HepG2 (cell line): ENCODE results near the gene EMP2. TPM values are rescaled to one million over a fixed set of nuclear protein-coding genes. Genes with fewer than 3 reads are reported as not detected.

Experiments
- BORCS8-MEF2B ChIP-seq: sonication (generic); formaldehyde crosslinking; IDR thresholded peaks from 2 replicates; pipeline ENCODE4 v1.8.0; 2022; ENCODE audit warnings: mild to moderate bottlenecking, missing genetic modification reagents
- HDAC6 ChIP-seq: fragments of 200-600 bp; sonication (generic); IDR thresholded peaks from 2 replicates; pipeline ENCODE4 v1.7.0; 2017; ENCODE audit warnings: mild to moderate bottlenecking, antibody characterized with exemption, low read length, low read depth
- ISX ChIP-seq: sonication (generic); formaldehyde crosslinking; conservative IDR thresholded peaks from 2 replicates; pipeline ENCODE4 v1.5.0; 2020; ENCODE audit warnings: missing genetic modification reagents
- MEIS1 ChIP-seq: sonication (generic); formaldehyde crosslinking; IDR thresholded peaks from 2 replicates; pipeline ENCODE4 v1.9.0; 2021; ENCODE audit warnings: mild to moderate bottlenecking, missing genetic modification reagents, moderate library complexity, borderline replicate concordance
- MIER3 ChIP-seq: IDR thresholded peaks from 2 replicates; pipeline ENCODE4 v1.6.1; 2016; ENCODE audit warnings: missing compliant biosample characterization, borderline replicate concordance
- NR3C1 ChIP-seq: sonication (generic); formaldehyde crosslinking; IDR thresholded peaks from 2 replicates; pipeline ENCODE4 v1.4.0; 2020; ENCODE audit warnings: missing genetic modification reagents
- SIX1 ChIP-seq: sonication (generic); formaldehyde crosslinking; IDR thresholded peaks from 2 replicates; pipeline ENCODE4 v1.4.0; 2020; ENCODE audit warnings: missing genetic modification reagents, borderline replicate concordance
- SIX4 ChIP-seq: sonication (generic); formaldehyde crosslinking; IDR thresholded peaks from 2 replicates; pipeline ENCODE4 v1.4.0; 2020; ENCODE audit warnings: missing genetic modification reagents
- SRSF9 ChIP-seq: fragments of 200-400 bp; formaldehyde crosslinking; IDR thresholded peaks from 2 replicates; pipeline ENCODE4 v1.6.1; 2018; ENCODE audit warnings: borderline replicate concordance, mild to moderate bottlenecking, low read depth, low read length; ENCODE audit not compliant: insufficient read depth, poor library complexity, severe bottlenecking
- TCF12 ChIP-seq, 2 experiments: fragments of 450-650 bp in 1 of 2; sonication (generic) in 1 of 2; formaldehyde crosslinking in 1 of 2; IDR thresholded peaks; 2 replicates each; pipeline versions ENCODE4 v1.6.1 to v1.8.0; 2017 to 2022; ENCODE audit warnings: antibody characterized with exemption in 1 of 2, mild to moderate bottlenecking in 1 of 2, missing genetic modification reagents in 1 of 2, moderate library complexity in 1 of 2
- ZIK1 ChIP-seq: sonication (generic); formaldehyde crosslinking; IDR thresholded peaks from 2 replicates; pipeline ENCODE4 v1.5.0; 2020; ENCODE audit warnings: mild to moderate bottlenecking, low read depth, missing genetic modification reagents, borderline replicate concordance
- ZNF3 ChIP-seq: IDR thresholded peaks from 2 replicates; pipeline ENCODE4 v1.7.0; 2017; ENCODE audit warnings: inconsistent platforms
- ZNF816 ChIP-seq: sonication (generic); formaldehyde crosslinking; IDR thresholded peaks from 2 replicates; pipeline ENCODE4 v1.8.0; 2022; ENCODE audit warnings: missing genetic modification reagents, mild to moderate bottlenecking, borderline replicate concordance
- ZNF83 ChIP-seq: sonication (generic); formaldehyde crosslinking; IDR thresholded peaks from 2 replicates; pipeline ENCODE4 v1.4.0; 2020; ENCODE audit warnings: missing genetic modification reagents, mild to moderate bottlenecking, borderline replicate concordance
- ZNF879 ChIP-seq: sonication (generic); formaldehyde crosslinking; IDR thresholded peaks from 2 replicates; pipeline ENCODE4 v1.8.1; 2023; ENCODE audit warnings: missing genetic modification reagents
- ZXDC ChIP-seq: sonication (generic); formaldehyde crosslinking; IDR thresholded peaks from 2 replicates; pipeline ENCODE4 v1.5.0; 2020; ENCODE audit warnings: mild to moderate bottlenecking, missing genetic modification reagents
- polyA plus RNA-seq, 8 experiments: library from polyadenylated mRNA; depleted of rRNA in 3 of 8; stranded (reverse) in 7 of 8; unstranded in 1 of 8; fragments of >200 nt; fragmentation: Illumina TruSeq in 4 of 8; extraction: Trizol in 4 of 8; gene quantifications; 2 replicates each; pipeline versions ENCODE4 v1.2.1 to v1.2.3, GENCODE V29; 2011 to 2016; ENCODE audit warnings: low read depth in 4 of 8, missing spikeins in 1 of 8, mixed read lengths in 1 of 8; ENCODE audit not compliant: insufficient read depth in 1 of 8
- total RNA-seq, 5 experiments: library from RNA; depleted of rRNA; stranded (reverse); fragments of >200 nt; fragmentation: Illumina TruSeq; extraction: Trizol; gene quantifications; 2 replicates each; pipeline ENCODE4 v1.2.3, GENCODE V29; 2016; ENCODE audit warnings: low read depth in 1 of 5
- TF ChIP-seq, protein P1 (sequence below): conservative IDR thresholded peaks from 2 replicates; pipeline ENCODE4 v1.6.1; 2018; ENCODE audit warnings: missing genetic modification reagents
- TF ChIP-seq, protein P2 (sequence below): sonication (generic); formaldehyde crosslinking; IDR thresholded peaks from 2 replicates; pipeline ENCODE4 v1.8.0; 2022; ENCODE audit warnings: missing genetic modification reagents, low read depth, mild to moderate bottlenecking, borderline replicate concordance
- TF ChIP-seq, protein P3 (sequence below): sonication (generic); formaldehyde crosslinking; IDR thresholded peaks from 2 replicates; pipeline ENCODE4 v1.8.1; 2023; ENCODE audit warnings: mild to moderate bottlenecking, inconsistent platforms, moderate library complexity, missing genetic modification reagents, borderline replicate concordance
- TF ChIP-seq, protein P4 (sequence below): IDR thresholded peaks from 2 replicates; pipeline ENCODE4 v1.6.1; 2016; ENCODE audit warnings: mild to moderate bottlenecking, missing biosample characterization, missing genetic modification reagents

EMP2 gene
- total and polyA plus RNA-seq, 2 of the 13 experiments (the other 11 are each of a cell fraction or from before 2014, with no cell fraction given), result 24.6 to 91.2 TPM

GRCh38 chr16:10579965-10580882 is at the start of gene EMP2 (continued):
- TF ChIP-seq ZXDC, result peak; percentile 84; the same call in 1 of the 2 replicates
- no peak for TF ChIP-seq ZNF3 (CRISPR knock-in tag)
- TF ChIP-seq ZNF879, result peak; percentile 95; the same call in 1 of the 2 replicates
- TF ChIP-seq SIX4, result peak; percentile 41
- TF ChIP-seq, protein P1, sequence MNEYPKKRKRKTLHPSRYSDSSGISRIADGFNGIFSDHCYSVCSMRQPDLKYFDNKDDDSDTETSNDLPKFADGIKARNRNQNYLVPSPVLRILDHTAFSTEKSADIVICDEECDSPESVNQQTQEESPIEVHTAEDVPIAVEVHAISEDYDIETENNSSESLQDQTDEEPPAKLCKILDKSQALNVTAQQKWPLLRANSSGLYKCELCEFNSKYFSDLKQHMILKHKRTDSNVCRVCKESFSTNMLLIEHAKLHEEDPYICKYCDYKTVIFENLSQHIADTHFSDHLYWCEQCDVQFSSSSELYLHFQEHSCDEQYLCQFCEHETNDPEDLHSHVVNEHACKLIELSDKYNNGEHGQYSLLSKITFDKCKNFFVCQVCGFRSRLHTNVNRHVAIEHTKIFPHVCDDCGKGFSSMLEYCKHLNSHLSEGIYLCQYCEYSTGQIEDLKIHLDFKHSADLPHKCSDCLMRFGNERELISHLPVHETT, result 0 out of 2 replicates have a peak, but pooled peaks have one; percentile 12
- TF ChIP-seq, protein P2, sequence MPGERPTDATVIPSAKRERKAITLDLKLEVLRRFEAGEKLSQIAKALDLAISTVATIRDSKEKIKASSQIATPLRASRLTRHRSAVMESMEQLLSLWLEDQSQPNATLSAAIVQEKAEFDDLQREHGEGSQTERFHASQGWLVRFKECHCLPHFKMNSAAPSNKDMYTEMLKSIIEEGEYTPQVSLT (CRISPR knock-in tag), result no peak; the same call in 1 of the 2 replicates
- TF ChIP-seq ZNF816 (CRISPR knock-in tag), result no peak; the same call in 1 of the 2 replicates
- TF ChIP-seq, protein P3, sequence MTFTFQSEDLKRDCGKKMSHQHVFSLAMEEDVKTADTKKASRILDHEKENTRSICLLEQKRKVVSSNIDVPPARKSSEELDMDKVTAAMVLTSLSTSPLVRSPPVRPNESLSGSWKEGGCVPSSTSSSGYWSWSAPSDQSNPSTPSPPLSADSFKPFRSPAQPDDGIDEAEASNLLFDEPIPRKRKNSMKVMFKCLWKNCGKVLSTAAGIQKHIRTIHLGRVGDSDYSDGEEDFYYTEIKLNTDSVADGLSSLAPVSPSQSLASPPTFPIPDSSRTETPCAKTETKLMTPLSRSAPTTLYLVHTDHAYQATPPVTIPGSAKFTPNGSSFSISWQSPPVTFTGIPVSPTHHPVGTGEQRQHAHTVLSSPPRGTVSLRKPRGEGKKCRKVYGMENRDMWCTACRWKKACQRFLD (CRISPR knock-in tag), result peak; percentile 89; the same call in 1 of the 2 replicates
- no peak for TF ChIP-seq SIX1 (CRISPR knock-in tag)
- TF ChIP-seq, protein P4, sequence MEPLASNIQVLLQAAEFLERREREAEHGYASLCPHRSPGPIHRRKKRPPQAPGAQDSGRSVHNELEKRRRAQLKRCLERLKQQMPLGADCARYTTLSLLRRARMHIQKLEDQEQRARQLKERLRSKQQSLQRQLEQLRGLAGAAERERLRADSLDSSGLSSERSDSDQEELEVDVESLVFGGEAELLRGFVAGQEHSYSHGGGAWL (CRISPR knock-in tag), result peak; percentile 93
- TF ChIP-seq MIER3 (CRISPR knock-in tag), result peak; percentile 59; the same call in 1 of the 2 replicates
- no peak for TF ChIP-seq NR3C1 (CRISPR knock-in tag)
- peak; percentile 76; the same call in 1 of the 2 replicates for TF ChIP-seq ZIK1 (CRISPR knock-in tag)
- TF ChIP-seq TCF12 (IDR thresholded peaks at IDR 0.05), result no peak
- TF ChIP-seq TCF12 (CRISPR knock-in tag; IDR thresholded peaks at IDR 0.05), result peak; percentile 91
- TF ChIP-seq MEIS1 (CRISPR knock-in tag), result peak; percentile 95
- TF ChIP-seq BORCS8-MEF2B (CRISPR knock-in tag), result peak; percentile 83
- TF ChIP-seq HDAC6, result no peak
- TF ChIP-seq ISX (CRISPR knock-in tag), result peak; percentile 94; the same call in 1 of the 2 replicates
- TF ChIP-seq SRSF9, result no peak
- TF ChIP-seq ZNF83 (CRISPR knock-in tag), result peak; percentile 18; the same call in 1 of the 2 replicates
